GM19455 (cell line): Measurements from ENCODE around the gene PIK3R3.
"Not testable (repeated sequence)": the region's sequence is repeated elsewhere in the genome, so short reads cannot be mapped to it uniquely, and the experiment has no call there.

ENCODE experiments used
- ATAC-seq: cut with Tn5 transposase; IDR thresholded peaks from one replicate; pipeline ENCODE4 v1.9.1; 2021; ENCODE audit not compliant: unreplicated experiment

Gene PIK3R3

DNA sequence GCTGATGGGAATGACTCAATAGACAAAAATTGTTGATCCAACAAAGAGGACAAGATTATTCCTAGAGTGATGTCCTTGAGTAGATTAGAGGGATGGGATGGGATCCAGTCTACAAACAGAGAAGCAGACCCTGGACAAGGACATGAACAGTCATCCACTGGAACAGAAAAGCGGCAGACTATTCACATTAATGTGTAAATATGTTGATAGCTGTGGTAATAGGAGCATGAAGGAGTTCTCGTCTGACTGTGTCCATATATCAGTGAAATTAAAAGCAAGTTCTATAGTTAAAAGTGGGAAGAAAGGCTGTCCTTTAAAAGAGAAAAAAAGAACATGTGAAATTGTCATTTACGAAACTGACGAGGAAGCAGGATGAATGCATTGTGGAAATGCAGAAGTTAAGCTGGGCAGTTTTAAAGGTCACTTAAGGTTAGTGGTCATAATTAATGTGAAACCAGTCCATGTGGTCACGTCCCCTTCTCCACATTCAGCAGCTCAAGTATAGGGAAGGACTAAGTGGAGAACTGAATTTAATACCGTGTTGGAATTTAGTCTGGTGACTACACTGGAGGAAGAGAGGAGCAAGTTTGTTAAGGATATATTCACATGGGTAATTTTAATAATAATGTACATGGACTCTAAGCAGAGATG lies 62.1 kb downstream of the PIK3R3 start:
- ATAC-seq = no peak

DNA sequence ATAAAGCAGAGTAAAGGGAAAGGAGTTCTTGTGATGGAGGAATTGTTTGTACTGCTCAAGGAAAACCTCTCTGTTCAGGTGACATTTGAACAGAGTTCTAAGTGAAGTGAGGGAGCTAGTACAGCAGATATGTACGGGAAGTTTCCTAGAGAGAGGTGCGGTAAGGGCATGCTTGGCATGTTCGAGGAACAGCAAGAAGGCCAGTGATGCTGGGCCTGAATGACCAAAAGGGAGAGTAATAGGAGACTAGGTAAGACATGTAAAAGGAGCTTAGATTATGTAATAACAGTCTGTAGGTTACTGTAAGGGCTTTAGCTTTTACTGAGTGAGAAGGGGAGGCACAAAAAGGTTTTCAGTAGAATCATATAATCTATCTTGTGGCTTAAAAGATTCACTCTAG lies 63.9 kb downstream of the PIK3R3 start:
- no peak for ATAC-seq

- ATAC-seq = no peak
Measured at GRCh38 chr1:46067652-46068051, 64.8 kb downstream of the PIK3R3 start.

DNA sequence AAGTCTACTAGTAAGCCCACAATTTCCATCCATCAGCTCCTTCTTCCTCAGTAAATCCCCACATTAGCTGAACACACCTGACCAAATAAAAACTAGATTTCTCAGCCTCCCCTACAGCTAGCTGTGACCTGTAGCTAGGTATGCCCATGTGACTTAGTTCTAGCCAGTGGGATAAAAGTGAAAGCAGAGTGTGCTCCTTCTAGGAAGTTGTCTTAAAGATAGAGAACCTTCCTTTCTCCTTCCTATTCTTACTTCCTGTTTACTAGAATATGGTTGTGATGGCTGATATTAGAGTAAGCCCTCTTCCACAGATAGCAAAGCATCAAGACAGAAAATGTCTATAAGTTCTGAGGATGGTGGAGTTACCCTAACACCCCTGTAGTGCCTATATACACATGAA lies 67.0 kb downstream of the PIK3R3 start:
- no peak for ATAC-seq

- no peak for ATAC-seq
Measured at GRCh38 chr1:46064708-46065107, 67.7 kb downstream of the PIK3R3 start.

DNA sequence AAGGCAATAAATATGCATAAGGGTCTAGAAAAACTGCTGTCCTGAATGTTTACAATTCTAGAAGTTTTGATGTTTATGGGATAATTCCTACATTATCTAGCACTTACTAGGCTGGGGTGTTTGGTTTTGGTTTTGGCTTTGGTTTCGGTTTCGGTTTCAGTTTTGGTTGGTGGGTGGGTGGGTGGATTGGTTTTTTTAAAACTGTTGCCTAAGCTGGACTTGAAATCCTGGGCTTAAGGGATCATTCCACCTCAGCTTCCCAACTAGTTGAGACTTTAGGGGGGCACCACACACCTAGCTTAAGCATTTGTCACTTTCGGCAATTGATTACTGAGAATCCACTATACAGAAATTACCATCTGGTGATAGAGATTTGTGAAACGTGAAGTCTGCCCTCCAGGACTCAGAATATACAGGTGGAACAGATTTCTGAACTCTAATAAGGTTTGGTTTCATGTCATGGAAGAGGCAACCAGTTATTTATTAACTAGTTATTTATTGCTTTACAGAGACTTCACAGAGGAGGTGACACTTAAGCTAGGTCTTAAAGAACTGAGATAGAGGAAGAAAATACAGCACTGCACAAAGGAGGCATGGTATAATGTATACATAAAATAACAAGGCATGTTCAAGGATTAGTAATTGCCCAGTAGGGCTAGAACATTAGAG lies 69.6 kb downstream of the PIK3R3 start:
- no peak for ATAC-seq

GRCh38 chr1:46061146-46061545 lies 71.3 kb downstream of the PIK3R3 start:
- ATAC-seq = no peak

DNA sequence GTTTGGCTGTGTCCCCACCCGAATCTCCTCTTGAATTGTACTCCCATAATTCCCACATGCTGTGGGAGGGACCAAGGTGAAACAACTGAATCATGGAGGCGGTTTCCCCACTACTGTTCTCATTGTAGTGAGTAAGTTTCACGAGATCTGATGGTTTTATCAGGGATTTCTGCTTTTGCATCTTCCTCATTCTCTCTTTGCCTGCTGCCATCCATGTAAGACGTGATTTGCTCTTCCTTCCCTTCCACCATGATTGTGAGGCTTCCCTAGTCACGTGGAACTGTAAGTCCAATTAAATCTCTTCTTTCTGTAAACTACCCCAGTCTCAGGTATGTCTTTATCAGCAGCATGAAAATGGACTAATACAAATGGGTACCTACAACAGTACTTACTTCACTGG lies 73.5 kb downstream of the PIK3R3 start:
- no peak for ATAC-seq

DNA sequence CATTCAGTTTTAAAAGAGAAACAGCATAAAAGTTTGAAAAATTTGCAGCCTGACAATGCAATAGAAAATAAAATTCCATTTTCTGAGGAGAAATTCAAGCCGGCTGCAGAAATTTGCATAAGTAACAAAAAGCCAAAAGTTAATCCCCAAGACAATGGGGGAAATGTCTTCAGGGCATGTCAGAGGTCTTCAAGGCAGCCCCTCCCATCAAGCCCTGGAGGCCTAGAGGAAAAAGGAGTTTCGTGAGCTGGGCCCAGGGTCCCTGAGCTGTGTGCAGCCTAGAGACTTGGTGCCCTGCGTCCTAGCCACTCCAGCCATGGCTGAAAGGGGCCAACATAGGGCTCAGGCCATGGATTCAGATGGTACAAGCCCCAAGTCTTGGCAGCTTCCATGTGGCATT lies 74.6 kb downstream of the PIK3R3 start:
- no peak for ATAC-seq

DNA sequence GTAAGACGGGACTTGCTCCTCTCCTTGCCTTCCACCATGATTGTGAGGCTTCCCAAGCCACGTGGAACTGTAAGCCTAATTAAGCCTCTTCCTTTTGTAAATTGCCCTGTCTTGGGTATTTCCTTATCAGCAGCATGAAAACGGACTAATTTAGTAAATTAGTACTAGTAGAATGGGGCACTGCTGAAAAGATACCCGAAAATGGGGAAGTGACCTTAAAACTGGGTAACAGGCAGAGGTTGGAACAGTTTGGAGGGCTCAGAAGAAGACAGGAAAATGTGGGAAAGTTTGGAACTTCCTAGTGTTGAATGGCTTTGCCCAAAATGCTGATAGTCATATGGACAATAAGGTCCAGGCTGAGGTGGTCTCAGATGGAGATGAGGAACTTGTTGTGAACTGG lies 75.2 kb downstream of the PIK3R3 start:
- not testable (repeated sequence) for ATAC-seq

DNA sequence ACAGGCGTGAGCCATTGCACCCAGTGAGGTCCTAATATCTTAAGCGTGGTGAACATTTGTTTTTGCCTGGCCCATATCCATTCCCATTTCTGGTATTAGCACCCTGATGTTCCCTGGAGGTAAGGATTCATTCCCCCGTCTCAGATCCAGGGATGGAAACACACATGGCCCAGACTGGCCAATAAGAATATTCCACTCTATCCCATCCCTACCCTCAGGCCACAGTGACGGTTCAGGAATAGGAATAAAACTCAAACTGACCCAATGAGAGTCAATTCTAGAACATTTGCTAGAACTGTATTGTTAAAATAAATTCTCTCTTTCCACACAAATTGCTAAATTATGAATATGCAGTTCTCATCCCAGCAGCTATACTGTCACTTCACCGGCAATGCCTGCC lies 76.1 kb downstream of the PIK3R3 start:
- no peak for ATAC-seq

GRCh38 chr1:46053734-46054133 lies 78.7 kb downstream of the PIK3R3 start:
- ATAC-seq = no peak

DNA sequence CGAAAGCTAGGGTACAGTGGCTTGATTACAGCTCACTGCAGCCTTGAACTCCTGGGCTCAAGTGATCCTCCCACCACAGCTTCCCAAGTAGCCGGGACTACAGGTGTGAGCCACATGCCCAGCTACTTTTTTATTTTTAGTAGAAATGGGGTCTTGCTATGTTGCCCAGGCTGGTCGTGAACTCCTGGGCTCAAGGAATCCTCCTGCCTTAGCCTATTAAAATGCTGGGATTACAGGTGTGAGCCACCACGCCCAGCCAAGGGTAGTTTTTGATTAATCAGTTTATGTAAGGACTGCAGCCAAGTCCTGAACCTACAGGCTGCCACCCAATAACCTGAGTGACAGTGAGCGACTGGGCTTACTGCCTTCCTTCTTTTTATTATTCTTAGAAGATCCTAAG lies 88.3 kb downstream of the PIK3R3 start:
- ATAC-seq = no peak

DNA sequence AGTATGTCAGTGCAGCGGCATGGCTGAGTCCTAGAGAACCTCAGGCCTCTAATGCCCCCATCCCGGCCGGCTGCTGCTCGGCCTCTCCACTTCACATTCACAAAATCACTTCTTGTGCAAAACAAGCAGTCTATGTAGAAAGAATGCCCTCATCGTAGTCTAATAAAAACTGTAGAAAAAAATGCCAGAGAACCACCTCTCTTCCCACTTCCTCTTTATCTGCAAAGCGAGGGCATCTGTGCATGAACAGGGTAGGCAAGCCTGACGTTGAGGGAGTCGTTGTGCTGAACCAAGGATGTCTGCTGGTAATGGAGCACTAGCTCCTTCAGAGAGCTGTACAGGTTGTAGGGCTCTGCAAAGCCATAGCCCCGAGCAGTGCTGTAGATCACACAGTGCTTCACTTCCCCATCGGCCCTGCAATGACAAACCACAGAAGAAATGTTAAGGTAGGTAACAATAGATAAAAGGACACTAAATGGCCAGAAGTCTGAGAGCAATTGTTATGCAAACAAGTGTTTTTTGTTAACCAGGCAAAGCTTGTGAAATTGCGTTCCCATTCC lies 88.9 kb downstream of the PIK3R3 start:
- ATAC-seq = peak; percentile 67

DNA sequence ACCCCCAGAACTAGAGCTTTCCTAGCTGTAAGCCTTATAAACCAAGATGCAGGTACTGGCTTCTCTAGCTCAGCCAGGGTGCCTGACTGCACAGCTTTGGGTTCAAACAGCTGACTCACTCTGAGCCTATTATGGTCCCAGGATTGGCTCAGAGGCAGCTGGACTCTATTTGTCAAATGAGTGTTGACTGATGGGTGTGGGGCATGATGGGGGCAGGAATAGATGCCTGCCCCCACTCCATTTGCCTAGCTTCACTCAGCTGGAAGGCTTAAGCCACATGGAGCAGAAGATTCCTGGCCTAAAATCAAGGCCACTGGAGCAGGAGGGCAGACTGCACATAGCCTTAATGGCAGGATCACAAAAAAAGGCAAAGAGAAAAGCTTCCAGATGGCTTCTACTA lies 90.5 kb downstream of the PIK3R3 start:
- ATAC-seq = no peak

DNA sequence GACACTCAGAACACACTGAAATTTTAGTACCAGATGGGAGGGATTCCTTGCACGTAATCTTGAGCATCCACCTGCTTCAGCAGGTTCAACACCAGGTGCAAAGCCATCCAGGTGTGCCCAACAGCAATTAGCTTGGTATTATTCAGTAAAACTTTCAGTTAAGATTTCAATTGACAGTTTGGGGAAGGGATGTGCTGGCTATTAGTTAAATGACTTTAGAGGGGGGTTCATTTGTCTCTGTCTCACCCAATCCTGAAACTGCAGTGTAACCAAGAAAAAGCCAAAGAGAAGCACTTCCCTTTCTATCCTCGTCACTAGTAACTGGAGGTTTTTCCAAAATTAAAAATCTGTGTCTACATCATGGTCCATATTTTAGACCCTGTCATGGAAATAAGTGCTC lies 90.9 kb downstream of the PIK3R3 start:
- ATAC-seq = no peak

GRCh38 chr1:46039571-46040052 lies 92.8 kb downstream of the PIK3R3 start:
- no peak for ATAC-seq

- ATAC-seq = no peak
Measured at GRCh38 chr1:46036894-46037839, 95.3 kb downstream of the PIK3R3 start.

DNA sequence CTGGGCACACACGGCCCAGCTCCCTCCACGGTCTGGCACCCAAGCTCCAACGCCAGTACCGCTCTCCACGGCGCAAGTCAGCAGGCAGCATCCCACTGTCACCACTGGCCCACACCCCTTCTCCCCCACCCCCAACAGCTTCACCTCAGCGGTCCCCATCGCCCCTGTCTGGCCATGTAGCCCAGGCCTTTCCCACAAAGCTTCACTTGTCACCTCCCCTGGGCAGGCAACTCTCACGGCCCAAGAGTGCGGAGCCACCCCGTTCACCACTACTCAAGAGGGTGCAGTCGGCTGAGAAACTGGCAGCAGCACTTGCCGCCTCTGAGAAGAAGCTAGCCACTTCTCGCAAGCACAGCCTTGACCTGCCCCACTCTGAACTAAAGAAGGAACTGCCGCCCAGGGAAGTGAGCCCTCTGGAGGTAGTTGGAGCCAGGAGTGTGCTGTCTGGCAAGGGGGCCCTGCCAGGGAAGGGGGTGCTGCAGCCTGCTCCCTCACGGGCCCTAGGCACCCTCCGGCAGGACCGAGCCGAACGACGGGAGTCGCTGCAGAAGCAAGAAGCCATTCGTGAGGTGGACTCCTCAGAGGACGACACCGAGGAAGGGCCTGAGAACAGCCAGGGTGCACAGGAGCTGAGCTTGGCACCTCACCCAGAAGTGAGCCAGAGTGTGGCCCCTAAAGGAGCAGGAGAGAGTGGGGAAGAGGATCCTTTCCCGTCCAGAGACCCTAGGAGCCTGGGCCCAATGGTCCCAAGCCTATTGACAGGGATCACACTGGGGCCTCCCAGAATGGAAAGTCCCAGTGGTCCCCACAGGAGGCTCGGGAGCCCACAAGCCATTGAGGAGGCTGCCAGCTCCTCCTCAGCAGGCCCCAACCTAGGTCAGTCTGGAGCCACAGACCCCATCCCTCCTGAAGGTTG lies 97.6 kb downstream of the PIK3R3 start:
- ATAC-seq = no peak
